Mononuclear cell (primary cell): ENCODE measurements around the gene SUPT20HL1. TPM values are rescaled to one million over a fixed set of nuclear protein-coding genes. Genes with fewer than 3 reads are reported as not detected.
"Not testable (repeated sequence)": the region's sequence is repeated elsewhere in the genome, so short reads cannot be mapped to it uniquely, and the experiment has no call there.

Experiments
- H3K27me3 ChIP-seq: 2 replicates; pipeline ENCODE4 v1.6.0; 2011; ENCODE audit warnings: low read length, control low read depth; ENCODE audit not compliant: insufficient read depth
- H3K4me1 ChIP-seq: 2 replicates; pipeline ENCODE4 v1.5.1; 2011; ENCODE audit warnings: mild to moderate bottlenecking, low read length, control low read depth; ENCODE audit not compliant: insufficient read depth
- H3K4me3 ChIP-seq: 2 replicates; pipeline ENCODE4 v1.5.1; 2011; ENCODE audit warnings: mild to moderate bottlenecking, low read length, moderate library complexity
- H3K9me3 ChIP-seq: 2 replicates; pipeline ENCODE4 v1.5.1; 2011; ENCODE audit warnings: low read depth, mild to moderate bottlenecking, control low read depth, low read length
- total RNA-seq: library from RNA; depleted of rRNA; stranded (reverse); fragments of >200 nt; gene quantifications from one replicate; pipeline ENCODE4 v1.2.3, GENCODE V29; 2012

SUPT20HL1 gene
- total RNA-seq, 1 donor: not detected

DNA sequence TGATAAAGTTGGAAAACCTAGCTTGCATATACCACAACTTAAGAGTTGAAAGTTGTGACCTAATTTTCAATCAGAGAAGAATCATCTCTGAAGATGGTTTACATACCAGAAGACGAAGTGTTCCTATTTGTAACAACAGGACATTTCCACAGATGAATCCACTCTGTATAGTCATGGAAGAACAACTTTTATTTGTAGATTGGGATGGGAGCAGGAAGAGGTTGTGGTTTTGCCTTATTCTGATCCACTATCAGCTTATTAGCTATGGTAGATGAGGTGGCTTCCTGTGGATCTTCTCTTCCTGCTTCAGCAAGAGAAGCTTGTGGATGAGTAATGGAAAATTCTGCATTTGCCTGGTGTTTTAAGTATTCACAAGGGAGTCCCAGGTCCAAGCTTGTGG is 18.6 kb upstream of the SUPT20HL1 start:
- Histone ChIP-seq H3K9me3 (no peaks in the 10 kb centered on the region), H3K4me1 (no peaks in the 10 kb centered on the region), H3K4me3 (no peak overlapping the region), H3K27me3 (no peaks in the 10 kb centered on the region)

DNA sequence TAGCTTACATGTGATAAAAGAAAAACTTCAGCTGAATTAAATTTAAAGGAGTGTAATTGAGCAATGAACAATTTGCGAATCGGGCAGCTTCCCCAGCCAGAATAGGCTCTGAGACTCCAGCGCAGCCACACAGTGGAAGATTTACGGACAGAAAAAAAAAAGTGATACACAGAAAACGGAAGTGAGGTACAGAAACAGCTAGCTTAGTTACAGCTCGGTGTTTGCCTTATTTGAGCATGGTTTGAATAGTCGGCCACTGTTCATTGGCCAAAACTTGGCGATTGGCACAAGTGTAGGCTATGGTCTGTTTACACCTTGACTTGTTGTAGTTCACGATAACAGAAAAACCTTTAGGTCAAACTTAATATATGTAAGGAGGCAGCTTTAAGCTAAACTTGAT is 16.7 kb upstream of the SUPT20HL1 start:
- Histone ChIP-seq H3K9me3 (no peaks in the 10 kb centered on the region), H3K27me3 (no peaks in the 10 kb centered on the region), H3K4me1 (no peaks in the 10 kb centered on the region), H3K4me3 (no peak overlapping the region)

DNA sequence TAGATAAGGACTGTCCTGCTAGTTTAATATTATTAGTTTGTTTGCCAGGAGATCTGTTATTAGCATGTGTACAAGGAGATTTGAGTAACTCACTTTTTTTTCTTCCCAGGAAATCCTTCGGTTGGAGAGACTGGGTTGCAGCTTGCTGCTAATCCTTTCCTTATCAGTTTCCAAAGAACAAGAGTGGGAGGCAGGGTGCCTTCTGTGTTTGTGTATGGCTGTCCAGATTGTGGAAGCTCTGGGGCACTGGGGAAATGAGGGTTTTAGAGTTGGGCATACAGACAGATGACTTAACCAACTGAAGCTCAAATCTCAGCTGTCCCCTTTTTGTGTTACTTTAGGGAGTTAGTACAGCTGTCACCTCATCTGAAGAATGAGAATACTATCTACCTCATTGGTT is 12.6 kb upstream of the SUPT20HL1 start:
- H3K27me3 ChIP-seq: no peaks in the 10 kb centered on the region
- H3K9me3 ChIP-seq: no peaks in the 10 kb centered on the region
- no peaks in the 10 kb centered on the region for H3K4me1 ChIP-seq

DNA sequence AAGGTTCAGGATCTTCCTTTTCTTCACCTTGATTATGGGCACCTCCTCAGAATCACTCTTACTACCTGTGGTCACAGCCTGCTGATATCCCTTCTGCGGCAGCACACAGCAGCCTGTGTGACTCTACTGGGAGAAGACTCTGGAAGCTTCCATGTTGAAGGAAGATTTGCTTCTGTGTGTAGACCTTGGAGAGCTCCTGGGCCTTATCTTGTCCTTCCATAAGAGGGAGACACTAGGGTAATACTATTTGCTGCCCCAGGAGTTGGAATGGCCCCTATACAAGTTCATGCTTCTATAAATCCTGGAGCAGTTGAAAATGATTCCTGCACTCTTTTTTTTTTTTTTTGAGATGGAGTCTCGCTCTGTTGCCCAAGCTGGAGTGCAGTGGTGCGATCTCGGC is 10.2 kb upstream of the SUPT20HL1 start:
- no peaks in the 10 kb centered on the region for H3K27me3 ChIP-seq
- no peaks in the 10 kb centered on the region for H3K9me3 ChIP-seq
- H3K4me1 ChIP-seq: no peaks in the 10 kb centered on the region

More for the DNA sequence above, 12.6 kb upstream of the SUPT20HL1 start:
- H3K4me3 ChIP-seq: no peak overlapping the region

DNA sequence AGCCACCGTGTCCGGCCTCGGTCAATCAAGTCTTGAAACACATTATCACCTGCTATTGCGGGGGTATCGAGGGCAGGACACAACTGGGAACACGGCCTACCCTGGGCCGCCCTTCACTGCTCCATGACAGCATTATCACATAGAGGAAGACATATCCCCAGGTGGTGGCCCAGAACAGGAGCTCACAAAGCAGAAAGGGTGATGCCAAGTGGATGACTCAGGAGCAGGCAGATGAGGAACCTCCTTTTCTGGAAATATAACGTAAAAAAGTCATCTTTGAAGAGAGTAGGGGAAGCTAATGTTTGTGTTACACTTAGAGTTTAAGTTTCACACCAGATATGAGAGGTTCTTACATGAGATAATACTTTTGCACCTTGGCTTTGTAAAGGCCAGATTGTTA is 5.3 kb upstream of the SUPT20HL1 start:
- Histone ChIP-seq H3K4me3 (no peak overlapping the region), H3K27me3 (no peaks in the 10 kb centered on the region), H3K9me3 (no peaks in the 10 kb centered on the region)

More for the DNA sequence above, 10.2 kb upstream of the SUPT20HL1 start:
- no peak overlapping the region for H3K4me3 ChIP-seq

DNA sequence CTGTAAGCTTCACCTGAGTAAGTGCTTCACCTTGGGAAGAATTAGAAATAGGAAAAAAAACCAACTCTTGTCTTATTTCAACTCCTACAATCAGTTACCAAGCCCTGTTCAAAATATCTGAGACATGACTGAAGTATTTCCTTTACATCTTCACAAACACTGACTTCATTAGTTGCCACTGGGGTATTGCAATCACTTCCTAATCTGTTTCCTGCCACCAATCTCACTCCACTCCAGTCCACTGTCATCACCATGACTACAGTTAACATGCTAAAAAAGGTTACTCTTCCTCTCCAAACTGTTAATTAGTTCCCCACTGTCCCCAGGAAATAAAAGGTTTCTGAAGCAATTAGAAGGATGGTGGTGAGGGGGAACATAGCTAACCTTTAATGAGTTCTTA is 3.3 kb upstream of the SUPT20HL1 start:
- H3K27me3 ChIP-seq: no peaks in the 10 kb centered on the region
- H3K4me1 ChIP-seq: no peaks in the 10 kb centered on the region
- no peak overlapping the region for H3K4me3 ChIP-seq
- no peaks in the 10 kb centered on the region for H3K9me3 ChIP-seq

More for the DNA sequence above, 5.3 kb upstream of the SUPT20HL1 start:
- H3K4me1 ChIP-seq: no peaks in the 10 kb centered on the region

DNA sequence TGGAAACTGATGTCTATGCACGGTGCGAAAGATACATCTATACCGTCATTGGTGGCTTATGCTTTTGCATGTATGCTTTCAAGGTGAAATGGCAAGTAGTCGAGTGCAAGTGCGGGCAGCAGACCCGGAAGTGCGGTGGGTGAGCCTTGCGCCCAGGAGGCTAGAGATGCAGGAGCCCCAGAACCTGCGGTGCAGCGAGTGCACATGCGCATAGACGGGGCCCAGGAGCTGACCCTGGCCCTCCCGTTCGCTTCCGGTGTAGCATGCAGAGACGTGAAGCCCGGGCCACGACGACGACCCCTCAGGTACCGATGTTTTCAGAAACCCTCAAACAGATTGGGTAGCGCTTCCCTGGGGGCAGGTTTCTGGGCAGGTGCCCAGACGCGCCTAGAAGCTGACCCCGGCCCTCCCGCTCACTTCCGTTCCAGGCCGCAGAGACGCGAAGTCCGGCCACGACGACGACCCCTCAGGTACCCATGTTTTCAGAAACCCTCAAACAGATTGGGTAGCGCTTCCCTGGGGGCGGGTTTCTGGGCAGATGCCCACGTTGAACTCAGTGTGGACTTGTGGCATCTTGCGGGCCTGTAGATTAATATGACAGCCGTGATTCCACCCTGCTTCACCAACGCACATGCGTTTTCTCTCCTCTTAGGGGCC is 1.8 kb downstream of the SUPT20HL1 start:
- not testable (repeated sequence) for H3K27me3 ChIP-seq, H3K4me3 ChIP-seq, H3K9me3 ChIP-seq, H3K4me1 ChIP-seq

DNA sequence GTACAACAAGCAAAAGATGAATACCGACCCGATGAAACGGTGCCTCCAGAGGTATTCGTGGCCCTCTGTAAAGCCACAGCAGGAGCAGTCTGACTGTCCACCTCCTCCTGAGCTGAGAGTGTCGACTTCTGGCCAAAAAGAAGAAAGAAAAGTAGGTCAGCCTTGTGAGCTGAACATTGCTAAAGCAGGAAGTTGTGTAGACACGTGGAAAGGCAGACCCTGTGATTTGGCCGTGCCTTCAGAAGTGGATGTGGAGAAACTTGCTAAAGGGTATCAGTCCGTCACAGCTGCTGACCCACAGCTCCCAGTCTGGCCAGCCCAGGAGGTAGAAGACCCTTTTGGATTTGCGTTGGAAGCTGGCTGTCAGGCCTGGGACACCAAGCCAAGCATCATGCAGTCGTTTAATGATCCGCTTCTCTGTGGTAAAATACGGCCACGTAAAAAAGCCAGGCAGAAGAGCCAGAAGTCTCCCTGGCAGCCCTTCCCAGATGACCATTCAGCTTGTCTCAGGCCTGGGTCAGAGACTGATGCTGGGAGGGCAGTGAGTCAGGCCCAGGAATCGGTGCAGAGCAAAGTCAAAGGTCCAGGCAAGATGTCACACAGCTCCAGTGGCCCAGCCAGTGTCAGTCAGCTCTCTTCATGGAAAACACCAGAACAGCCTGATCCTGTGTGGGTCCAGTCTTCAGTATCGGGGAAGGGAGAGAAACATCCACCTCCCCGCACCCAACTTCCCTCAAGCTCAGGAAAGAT is 3.2 kb downstream of the SUPT20HL1 start:
- not testable (repeated sequence) for H3K4me3 ChIP-seq, H3K27me3 ChIP-seq, H3K9me3 ChIP-seq, H3K4me1 ChIP-seq

DNA sequence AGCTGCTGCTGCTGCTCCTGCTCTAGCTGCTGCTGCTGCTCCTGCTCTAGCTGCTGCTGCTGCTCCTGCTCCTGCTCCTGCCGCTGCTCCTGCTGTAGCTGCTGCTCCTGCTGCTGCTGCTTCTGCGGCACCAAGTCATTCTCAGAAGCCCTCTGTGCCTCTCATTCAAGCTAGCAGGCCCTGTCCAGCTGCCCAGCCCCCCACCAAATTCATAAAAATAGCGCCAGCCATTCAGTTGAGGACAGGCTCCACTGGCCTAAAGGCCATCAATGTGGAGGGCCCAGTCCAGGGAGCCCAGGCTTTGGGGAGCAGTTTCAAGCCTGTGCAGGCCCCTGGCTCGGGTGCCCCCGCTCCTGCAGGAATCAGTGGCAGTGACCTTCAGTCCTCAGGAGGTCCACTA is 3.9 kb downstream of the SUPT20HL1 start:
- Histone ChIP-seq H3K4me1 (no peaks in the 10 kb centered on the region), H3K9me3 (no peaks in the 10 kb centered on the region), H3K27me3 (no peaks in the 10 kb centered on the region), H3K4me3 (no peak overlapping the region)

DNA sequence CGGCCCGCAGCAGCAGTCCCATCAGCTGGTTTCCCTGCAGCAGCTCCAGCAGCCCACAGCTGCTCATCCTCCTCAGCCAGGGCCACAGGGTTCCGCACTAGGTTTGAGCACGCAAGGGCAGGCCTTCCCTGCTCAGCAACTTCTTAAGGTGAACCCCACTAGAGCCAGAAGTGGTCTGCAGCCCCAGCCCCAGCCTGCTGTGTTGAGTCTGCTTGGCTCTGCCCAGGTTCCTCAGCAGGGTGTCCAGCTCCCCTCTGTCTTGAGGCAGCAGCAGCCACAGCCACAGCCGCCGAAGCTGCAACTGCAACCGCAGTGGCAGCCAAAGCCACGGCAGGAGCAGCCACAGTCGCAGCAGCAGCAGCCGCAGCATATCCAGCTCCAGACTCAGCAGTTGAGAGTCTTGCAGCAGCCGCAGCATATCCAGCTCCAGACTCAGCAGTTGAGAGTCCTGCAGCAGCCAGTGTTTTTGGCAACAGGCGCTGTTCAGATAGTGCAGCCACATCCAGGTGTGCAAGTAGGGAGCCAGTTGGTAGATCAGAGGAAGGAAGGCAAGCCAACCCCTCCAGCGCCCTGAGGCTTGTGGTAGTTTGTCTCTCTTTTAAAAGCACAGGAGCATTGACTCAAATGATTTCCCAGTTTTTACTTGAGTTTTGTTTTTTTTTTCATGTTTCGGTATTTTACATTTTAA is 4.6 kb downstream of the SUPT20HL1 start:
- Histone ChIP-seq H3K27me3 (no peaks in the 10 kb centered on the region), H3K4me1 (no peaks in the 10 kb centered on the region), H3K9me3 (no peaks in the 10 kb centered on the region), H3K4me3 (no peak overlapping the region)

DNA sequence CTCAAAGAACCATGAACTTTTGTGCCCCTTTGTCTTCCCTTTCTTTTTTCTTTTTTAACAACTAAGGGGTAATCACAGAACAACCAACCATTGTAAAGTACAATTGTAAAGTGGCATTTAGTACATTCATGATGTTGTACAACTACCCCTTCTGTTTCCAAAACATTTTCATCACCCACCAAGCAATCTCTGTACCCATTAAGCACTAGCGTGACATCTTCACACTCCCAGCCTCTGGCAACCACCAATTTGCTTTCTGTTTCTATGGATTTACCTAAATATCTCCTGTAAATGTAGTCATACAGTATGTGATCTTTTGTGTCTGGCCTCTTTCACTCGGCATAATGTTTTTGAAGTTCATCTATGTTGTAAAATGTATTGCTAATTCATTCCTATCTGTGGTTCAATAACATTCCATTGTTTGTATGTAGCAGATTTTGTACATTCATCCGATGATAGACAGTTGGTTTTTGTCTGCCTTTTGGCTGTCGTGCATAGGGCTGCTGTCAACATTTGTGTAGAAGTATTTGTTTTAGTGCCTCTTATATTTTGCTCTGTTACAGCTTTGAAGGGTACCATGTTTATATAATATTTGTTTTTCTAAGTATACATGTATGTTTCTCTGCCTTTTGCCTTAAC is 6.4 kb downstream of the SUPT20HL1 start:
- H3K4me3 ChIP-seq, H3K27me3 ChIP-seq, H3K9me3 ChIP-seq, H3K4me1 ChIP-seq: not testable (repeated sequence)

DNA sequence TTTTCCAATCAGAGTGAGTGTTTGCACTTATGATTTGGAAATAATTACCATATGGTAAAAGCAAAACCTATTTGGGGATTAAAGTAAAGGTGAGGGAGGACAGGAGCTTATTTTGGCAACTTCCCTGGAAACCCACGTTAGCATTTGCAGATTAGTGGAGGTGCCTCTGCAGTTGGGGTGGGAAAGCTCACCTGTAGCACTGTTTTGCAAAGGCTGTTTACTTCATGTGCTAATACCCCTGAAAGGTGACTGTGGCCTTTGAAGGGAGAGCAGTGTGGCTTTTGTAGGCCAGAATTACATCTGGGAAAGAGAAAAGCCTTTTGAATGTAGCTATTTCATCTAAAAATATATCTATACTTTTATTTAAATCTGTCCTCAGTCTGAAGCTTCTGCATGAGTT is 9.4 kb downstream of the SUPT20HL1 start:
- H3K27me3 ChIP-seq: no peaks in the 10 kb centered on the region
- no peaks in the 10 kb centered on the region for H3K9me3 ChIP-seq
- no peak overlapping the region for H3K4me3 ChIP-seq
- H3K4me1 ChIP-seq: peaks cover 4% of the 10 kb centered on the region

DNA sequence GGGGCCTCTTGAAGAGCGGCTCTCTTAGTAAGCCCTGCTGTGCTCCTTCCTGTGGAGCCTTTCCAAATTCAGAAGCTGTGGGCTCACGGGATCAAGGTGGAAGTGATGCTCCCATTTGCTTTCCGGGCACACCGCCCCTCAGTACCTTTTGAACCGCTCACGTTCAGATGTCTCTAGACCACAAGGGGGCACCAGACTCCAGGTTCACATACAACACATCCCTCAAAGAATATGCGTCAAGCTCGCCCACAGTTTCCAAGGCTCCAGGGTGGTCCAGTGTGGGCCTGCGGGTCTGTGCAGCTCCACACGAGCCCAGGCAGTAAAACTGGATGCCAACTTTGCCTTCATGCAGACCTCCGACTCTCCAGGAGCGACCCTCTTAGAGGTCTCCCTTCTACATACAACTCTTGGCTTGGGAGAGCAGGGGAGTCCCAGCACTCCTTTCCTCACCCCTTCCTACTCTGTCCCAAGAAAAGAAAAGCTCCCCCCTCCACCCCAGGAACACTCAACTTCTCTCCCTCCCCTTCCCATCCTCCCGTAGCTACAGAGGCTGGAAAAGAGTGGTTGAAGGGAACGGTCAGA is 11.0 kb downstream of the SUPT20HL1 start:
- Histone ChIP-seq H3K4me1 (peaks cover 4% of the 10 kb centered on the region), H3K9me3 (no peaks in the 10 kb centered on the region), H3K27me3 (no peaks in the 10 kb centered on the region), H3K4me3 (no peak overlapping the region)

DNA sequence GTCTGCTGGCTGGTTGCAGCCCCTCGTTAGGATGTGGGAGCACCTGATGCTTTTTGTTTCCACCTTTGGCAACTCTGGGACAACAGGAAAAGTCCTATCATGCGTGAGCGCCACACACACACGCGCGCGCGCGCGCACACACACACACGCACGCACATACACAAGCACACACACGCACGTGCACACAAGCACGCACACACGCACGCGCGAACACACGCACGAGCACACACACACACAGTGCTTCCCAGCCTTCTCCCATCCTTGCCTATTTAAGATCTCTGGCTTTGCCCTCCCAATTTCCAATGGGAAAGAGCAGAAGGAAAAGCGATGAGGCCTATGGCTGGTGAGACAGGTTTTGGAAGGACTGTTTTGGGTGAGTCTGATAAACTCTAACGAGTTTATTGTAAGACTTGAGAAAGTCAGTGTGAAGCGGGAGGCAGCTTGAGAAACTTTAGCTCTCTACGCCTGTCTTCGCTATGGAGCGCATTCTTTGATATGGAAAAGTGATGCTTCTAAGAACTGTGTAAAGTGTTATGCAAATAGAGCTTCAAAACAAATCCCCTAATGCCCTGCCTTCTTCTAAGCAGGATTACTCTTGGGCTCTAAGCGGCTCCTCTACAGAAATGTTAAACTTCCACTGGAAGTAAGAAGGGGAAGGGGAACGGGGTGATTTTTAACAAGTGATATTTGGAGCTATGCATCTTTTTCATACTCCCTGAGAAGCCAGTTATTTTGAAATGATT is 11.8 kb downstream of the SUPT20HL1 start:
- H3K4me3 ChIP-seq: no peak overlapping the region
- no peaks in the 10 kb centered on the region for H3K9me3 ChIP-seq
- no peaks in the 10 kb centered on the region for H3K27me3 ChIP-seq
- H3K4me1 ChIP-seq: peaks cover 4% of the 10 kb centered on the region
